ENCODE data around the gene SUPT6H. TPM values are rescaled to one million over a fixed set of nuclear protein-coding genes. Genes with fewer than 3 reads are reported as not detected.

SUPT6H gene
- total RNA-seq, 1 experiment from 2014 or later = 61.3 TPM

DNA sequence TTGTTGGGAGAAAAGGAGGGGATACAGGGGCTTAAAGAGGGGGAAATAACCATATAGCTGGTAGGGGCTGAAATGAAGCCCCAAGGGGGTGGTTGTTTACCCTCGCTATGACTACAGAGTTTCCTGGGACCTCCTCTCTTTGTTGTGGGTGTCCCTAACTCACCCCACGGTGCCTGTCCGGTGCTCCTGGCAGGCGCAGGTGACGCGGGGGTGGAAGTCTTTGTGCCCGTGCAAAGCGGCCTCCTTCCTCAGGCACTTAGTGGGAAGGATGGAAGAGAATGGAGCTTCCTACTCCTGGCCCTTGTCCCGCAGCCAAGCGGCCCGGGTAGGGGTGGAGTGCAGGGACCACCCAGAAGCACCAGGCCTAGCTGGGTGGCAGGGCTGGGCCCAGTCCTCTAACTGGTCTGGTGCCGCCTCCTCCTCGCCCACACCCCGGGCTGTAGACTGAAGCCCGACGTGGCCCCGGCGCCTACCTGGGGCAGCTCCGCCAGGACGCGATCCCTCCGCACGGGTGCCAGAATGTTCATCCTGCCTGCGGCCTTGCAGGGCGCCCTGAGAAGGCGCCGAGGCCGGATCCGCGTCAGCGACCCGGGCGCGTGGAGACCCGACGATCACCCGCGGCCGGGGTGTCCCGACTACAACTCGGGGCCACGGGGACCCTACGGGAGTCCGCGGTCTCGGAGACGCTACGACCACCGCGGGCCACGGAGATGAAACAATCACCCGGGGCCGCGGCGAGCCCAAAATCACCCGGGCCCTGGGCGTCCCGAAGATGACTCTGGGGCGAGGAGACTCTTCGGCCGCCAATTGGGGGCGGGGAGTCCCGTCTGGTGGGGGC is 55.0 kb downstream of the SUPT6H start:
- POLR2A ChIA-PET = interaction anchor here (1.1 to 1.7 kb wide), 2 partner anchors 10 to 72 kb away, joined by 4 to 10 read pairs; partner anchors contain the start of gene BLTP2
- TF ChIP-seq OVOL2 (CRISPR knock-in tag; IDR thresholded peaks at IDR 0.05; ENCODE audit: borderline replicate concordance) (no peak), TCF7 (CRISPR knock-in tag; IDR thresholded peaks at IDR 0.05; ENCODE audit: low read depth) (no peak), FOXJ3 (CRISPR knock-in tag; IDR thresholded peaks at IDR 0.05; ENCODE audit: borderline replicate concordance) (no peak), FOXP1 (CRISPR knock-in tag; IDR thresholded peaks at IDR 0.05; ENCODE audit: borderline replicate concordance) (0 out of 2 replicates have a peak, but pooled peaks have one; percentile 11), ZNF317 (CRISPR knock-in tag; IDR thresholded peaks at IDR 0.05; ENCODE audit: borderline replicate concordance, low read depth) (no peak), CBFB (CRISPR knock-in tag; IDR thresholded peaks at IDR 0.05; ENCODE audit: low read depth) (peak; percentile 22; the same call in 1 of the 2 replicates), GTF2I (CRISPR knock-in tag; conservative IDR thresholded peaks at IDR 0.05) (no peak), SP1 (CRISPR knock-in tag; conservative IDR thresholded peaks at IDR 0.05) (no peak), NR3C1 (CRISPR knock-in tag; conservative IDR thresholded peaks at IDR 0.05; ENCODE audit: low read depth) (no peak), ZNF232 (CRISPR knock-in tag; IDR thresholded peaks at IDR 0.05) (no peak), ZBTB21 (CRISPR knock-in tag; IDR thresholded peaks at IDR 0.05; ENCODE audit: borderline replicate concordance) (0 out of 2 replicates have a peak, but pooled peaks have one; percentile 15), ETV6 (CRISPR knock-in tag; IDR thresholded peaks at IDR 0.05) (no peak; the same call in 1 of the 2 replicates), CREM (CRISPR knock-in tag; IDR thresholded peaks at IDR 0.05) (no peak), ZNF423 (CRISPR knock-in tag; IDR thresholded peaks at IDR 0.05) (no peak)
- TF ChIP-seq, protein P1, sequence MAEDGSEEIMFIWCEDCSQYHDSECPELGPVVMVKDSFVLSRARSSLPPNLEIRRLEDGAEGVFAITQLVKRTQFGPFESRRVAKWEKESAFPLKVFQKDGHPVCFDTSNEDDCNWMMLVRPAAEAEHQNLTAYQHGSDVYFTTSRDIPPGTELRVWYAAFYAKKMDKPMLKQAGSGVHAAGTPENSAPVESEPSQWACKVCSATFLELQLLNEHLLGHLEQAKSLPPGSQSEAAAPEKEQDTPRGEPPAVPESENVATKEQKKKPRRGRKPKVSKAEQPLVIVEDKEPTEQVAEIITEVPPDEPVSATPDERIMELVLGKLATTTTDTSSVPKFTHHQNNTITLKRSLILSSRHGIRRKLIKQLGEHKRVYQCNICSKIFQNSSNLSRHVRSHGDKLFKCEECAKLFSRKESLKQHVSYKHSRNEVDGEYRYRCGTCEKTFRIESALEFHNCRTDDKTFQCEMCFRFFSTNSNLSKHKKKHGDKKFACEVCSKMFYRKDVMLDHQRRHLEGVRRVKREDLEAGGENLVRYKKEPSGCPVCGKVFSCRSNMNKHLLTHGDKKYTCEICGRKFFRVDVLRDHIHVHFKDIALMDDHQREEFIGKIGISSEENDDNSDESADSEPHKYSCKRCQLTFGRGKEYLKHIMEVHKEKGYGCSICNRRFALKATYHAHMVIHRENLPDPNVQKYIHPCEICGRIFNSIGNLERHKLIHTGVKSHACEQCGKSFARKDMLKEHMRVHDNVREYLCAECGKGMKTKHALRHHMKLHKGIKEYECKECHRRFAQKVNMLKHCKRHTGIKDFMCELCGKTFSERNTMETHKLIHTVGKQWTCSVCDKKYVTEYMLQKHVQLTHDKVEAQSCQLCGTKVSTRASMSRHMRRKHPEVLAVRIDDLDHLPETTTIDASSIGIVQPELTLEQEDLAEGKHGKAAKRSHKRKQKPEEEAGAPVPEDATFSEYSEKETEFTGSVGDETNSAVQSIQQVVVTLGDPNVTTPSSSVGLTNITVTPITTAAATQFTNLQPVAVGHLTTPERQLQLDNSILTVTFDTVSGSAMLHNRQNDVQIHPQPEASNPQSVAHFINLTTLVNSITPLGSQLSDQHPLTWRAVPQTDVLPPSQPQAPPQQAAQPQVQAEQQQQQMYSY (CRISPR knock-in tag; IDR thresholded peaks at IDR 0.05) = no peak
- TF ChIP-seq, protein P2, sequence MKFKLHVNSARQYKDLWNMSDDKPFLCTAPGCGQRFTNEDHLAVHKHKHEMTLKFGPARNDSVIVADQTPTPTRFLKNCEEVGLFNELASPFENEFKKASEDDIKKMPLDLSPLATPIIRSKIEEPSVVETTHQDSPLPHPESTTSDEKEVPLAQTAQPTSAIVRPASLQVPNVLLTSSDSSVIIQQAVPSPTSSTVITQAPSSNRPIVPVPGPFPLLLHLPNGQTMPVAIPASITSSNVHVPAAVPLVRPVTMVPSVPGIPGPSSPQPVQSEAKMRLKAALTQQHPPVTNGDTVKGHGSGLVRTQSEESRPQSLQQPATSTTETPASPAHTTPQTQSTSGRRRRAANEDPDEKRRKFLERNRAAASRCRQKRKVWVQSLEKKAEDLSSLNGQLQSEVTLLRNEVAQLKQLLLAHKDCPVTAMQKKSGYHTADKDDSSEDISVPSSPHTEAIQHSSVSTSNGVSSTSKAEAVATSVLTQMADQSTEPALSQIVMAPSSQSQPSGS (CRISPR knock-in tag; IDR thresholded peaks at IDR 0.05; ENCODE audit: borderline replicate concordance, low read depth) = no peak
- TF ChIP-seq, protein P3, sequence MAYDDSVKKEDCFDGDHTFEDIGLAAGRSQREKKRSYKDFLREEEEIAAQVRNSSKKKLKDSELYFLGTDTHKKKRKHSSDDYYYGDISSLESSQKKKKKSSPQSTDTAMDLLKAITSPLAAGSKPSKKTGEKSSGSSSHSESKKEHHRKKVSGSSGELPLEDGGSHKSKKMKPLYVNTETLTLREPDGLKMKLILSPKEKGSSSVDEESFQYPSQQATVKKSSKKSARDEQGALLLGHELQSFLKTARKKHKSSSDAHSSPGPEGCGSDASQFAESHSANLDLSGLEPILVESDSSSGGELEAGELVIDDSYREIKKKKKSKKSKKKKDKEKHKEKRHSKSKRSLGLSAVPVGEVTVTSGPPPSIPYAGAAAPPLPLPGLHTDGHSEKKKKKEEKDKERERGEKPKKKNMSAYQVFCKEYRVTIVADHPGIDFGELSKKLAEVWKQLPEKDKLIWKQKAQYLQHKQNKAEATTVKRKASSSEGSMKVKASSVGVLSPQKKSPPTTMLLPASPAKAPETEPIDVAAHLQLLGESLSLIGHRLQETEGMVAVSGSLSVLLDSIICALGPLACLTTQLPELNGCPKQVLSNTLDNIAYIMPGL (CRISPR knock-in tag; IDR thresholded peaks at IDR 0.05) = peak; percentile 61; the same call in 1 of the 2 replicates
- TF ChIP-seq, protein P4, sequence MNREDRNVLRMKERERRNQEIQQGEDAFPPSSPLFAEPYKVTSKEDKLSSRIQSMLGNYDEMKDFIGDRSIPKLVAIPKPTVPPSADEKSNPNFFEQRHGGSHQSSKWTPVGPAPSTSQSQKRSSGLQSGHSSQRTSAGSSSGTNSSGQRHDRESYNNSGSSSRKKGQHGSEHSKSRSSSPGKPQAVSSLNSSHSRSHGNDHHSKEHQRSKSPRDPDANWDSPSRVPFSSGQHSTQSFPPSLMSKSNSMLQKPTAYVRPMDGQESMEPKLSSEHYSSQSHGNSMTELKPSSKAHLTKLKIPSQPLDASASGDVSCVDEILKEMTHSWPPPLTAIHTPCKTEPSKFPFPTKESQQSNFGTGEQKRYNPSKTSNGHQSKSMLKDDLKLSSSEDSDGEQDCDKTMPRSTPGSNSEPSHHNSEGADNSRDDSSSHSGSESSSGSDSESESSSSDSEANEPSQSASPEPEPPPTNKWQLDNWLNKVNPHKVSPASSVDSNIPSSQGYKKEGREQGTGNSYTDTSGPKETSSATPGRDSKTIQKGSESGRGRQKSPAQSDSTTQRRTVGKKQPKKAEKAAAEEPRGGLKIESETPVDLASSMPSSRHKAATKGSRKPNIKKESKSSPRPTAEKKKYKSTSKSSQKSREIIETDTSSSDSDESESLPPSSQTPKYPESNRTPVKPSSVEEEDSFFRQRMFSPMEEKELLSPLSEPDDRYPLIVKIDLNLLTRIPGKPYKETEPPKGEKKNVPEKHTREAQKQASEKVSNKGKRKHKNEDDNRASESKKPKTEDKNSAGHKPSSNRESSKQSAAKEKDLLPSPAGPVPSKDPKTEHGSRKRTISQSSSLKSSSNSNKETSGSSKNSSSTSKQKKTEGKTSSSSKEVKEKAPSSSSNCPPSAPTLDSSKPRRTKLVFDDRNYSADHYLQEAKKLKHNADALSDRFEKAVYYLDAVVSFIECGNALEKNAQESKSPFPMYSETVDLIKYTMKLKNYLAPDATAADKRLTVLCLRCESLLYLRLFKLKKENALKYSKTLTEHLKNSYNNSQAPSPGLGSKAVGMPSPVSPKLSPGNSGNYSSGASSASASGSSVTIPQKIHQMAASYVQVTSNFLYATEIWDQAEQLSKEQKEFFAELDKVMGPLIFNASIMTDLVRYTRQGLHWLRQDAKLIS (CRISPR knock-in tag; IDR thresholded peaks at IDR 0.05; ENCODE audit: borderline replicate concordance) = no peak
- TF ChIP-seq, protein P5, sequence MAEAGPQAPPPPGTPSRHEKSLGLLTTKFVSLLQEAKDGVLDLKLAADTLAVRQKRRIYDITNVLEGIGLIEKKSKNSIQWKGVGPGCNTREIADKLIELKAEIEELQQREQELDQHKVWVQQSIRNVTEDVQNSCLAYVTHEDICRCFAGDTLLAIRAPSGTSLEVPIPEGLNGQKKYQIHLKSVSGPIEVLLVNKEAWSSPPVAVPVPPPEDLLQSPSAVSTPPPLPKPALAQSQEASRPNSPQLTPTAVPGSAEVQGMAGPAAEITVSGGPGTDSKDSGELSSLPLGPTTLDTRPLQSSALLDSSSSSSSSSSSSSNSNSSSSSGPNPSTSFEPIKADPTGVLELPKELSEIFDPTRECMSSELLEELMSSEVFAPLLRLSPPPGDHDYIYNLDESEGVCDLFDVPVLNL (CRISPR knock-in tag; IDR thresholded peaks at IDR 0.05; ENCODE audit: borderline replicate concordance, low read depth) = no peak
- TF ChIP-seq, protein P6, sequence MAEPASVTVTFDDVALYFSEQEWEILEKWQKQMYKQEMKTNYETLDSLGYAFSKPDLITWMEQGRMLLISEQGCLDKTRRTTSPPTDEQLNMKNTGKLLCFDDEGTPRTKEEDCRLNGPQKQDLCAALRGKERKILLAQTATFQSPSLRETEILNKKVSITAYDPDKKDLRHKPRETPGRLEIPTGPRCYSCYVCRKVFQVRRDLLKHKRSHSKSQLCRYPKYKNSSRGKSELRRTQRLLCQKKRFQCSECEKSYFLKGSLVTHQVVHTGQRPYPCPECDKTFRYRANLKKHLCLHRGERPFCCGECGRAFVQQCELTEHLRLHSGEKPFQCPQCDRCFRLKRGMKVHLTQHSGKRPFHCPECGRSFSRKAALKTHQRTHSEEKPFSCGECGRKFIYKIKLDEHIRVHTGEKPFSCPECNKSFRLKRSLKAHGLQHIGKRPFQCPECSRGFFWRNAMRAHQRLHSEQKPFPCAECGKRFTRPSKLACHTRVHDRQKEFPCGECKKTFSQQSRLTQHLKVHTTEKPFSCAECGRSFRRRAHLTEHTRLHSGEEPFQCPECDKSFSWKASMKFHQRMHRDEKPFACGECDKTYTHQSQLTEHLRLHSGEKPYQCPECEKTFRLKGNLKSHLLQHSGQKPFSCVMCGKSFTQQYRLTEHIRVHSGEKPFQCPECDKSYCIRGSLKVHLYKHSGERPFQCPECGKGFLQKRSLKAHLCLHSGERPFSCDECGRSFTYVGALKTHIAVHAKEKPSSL (CRISPR knock-in tag; conservative IDR thresholded peaks at IDR 0.05) = no peak

More for the DNA sequence above, 55.0 kb downstream of the SUPT6H start:
- Mint-ChIP-seq H3K27ac (no peak overlapping the region), H3K27me3 (ENCODE audit: low read depth) (no peaks in the 10 kb centered on the region), H3K36me3 (peaks cover 43% of the 10 kb centered on the region), H3K4me1 (peaks cover 44% of the 10 kb centered on the region), H3K4me3 (peak overlapping the region; percentile 100), H3K9me3 (no peaks in the 10 kb centered on the region)
- DNase-seq (ENCODE audit: low spot score) (peak; percentile 55), ATAC-seq (no peak)
- CTCF ChIA-PET = interaction anchor here (0.8 to 1.4 kb wide), 4 partner anchors 10 to 237 kb away, joined by 4 to 14 read pairs (median 4); partner anchors contain the start of genes BLTP2, NEK8 and TLCD1
